Gastrocnemius medialis (tissue), 4 donors: ENCODE measurements around the gene KCNH8.

ENCODE experiments used
- POLR2A ChIP-seq, 2 donors: fragments of 450-650 bp; IDR thresholded peaks; one replicate each; pipeline ENCODE4 v1.6.1; 2017; ENCODE audit warnings: antibody characterized with exemption in 2 of 2, mild to moderate bottlenecking in 2 of 2, moderate library complexity in 2 of 2
- TF ChIP-seq, protein P1 (sequence below), 5 experiments: fragments of 450-650 bp in 3 of 5; fragments of 200-600 bp in 2 of 5; sonication (generic) in 2 of 5; IDR thresholded peaks in 4 of 5; conservative IDR thresholded peaks in 1 of 5; 1 replicate in 4 of 5; 2 replicates in 1 of 5; pipeline ENCODE4 v1.5.1; 2016 to 2019; ENCODE audit warnings: antibody characterized with exemption in 5 of 5, mild to moderate bottlenecking in 3 of 5, moderate library complexity in 3 of 5

DNA sequence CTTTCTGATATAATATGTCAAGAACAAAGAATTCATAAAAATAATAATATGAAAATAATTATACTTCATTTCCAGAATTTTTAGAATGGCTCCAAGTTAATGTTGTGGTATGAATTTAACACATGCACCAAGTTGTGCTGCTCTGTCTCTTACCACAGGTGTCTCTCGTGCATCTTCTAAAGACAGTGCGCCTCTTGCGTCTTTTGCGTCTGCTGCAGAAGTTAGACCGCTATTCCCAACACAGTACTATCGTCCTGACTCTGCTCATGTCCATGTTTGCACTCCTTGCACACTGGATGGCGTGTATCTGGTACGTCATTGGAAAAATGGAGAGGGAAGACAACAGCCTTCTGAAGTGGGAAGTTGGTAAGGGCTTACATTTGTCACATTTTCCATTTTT, 246.6 kb downstream of the KCNH8 start:
- TF ChIP-seq, protein P1, sequence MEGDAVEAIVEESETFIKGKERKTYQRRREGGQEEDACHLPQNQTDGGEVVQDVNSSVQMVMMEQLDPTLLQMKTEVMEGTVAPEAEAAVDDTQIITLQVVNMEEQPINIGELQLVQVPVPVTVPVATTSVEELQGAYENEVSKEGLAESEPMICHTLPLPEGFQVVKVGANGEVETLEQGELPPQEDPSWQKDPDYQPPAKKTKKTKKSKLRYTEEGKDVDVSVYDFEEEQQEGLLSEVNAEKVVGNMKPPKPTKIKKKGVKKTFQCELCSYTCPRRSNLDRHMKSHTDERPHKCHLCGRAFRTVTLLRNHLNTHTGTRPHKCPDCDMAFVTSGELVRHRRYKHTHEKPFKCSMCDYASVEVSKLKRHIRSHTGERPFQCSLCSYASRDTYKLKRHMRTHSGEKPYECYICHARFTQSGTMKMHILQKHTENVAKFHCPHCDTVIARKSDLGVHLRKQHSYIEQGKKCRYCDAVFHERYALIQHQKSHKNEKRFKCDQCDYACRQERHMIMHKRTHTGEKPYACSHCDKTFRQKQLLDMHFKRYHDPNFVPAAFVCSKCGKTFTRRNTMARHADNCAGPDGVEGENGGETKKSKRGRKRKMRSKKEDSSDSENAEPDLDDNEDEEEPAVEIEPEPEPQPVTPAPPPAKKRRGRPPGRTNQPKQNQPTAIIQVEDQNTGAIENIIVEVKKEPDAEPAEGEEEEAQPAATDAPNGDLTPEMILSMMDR (IDR thresholded peaks at IDR 0.05 in 4 of 5, conservative IDR thresholded peaks at IDR 0.05 in 1 of 5), result no peak
- TF ChIP-seq POLR2A (IDR thresholded peaks at IDR 0.05), result no peak
